Subcutaneous adipose tissue (tissue), 4 donors: ENCODE measurements around the gene CA11. TPM values are rescaled to one million over a fixed set of nuclear protein-coding genes. Genes with fewer than 3 reads are reported as not detected.

Source experiments
- total RNA-seq, 4 donors: library from RNA; depleted of rRNA; stranded (reverse); fragments of >200 nt; gene quantifications; one replicate each; pipeline ENCODE4 v1.1.0, GENCODE V29; 2016
- TF ChIP-seq, protein P1 (sequence below): fragments of 450-650 bp; IDR thresholded peaks from one replicate; pipeline ENCODE4 v1.5.1; 2016; ENCODE audit warnings: low read depth, mild to moderate bottlenecking, control low read depth, antibody characterized with exemption, moderate library complexity

The CA11 gene
- total RNA-seq, 4 donors from 2014 or later: 1.5 to 3.4 TPM; not detected in 2

- TF ChIP-seq, protein P1, sequence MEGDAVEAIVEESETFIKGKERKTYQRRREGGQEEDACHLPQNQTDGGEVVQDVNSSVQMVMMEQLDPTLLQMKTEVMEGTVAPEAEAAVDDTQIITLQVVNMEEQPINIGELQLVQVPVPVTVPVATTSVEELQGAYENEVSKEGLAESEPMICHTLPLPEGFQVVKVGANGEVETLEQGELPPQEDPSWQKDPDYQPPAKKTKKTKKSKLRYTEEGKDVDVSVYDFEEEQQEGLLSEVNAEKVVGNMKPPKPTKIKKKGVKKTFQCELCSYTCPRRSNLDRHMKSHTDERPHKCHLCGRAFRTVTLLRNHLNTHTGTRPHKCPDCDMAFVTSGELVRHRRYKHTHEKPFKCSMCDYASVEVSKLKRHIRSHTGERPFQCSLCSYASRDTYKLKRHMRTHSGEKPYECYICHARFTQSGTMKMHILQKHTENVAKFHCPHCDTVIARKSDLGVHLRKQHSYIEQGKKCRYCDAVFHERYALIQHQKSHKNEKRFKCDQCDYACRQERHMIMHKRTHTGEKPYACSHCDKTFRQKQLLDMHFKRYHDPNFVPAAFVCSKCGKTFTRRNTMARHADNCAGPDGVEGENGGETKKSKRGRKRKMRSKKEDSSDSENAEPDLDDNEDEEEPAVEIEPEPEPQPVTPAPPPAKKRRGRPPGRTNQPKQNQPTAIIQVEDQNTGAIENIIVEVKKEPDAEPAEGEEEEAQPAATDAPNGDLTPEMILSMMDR: no peak
Measured at GRCh38 chr19:48600679-48601417, 45.1 kb downstream of the CA11 start.

GRCh38 chr19:48598996-48599700 is 46.8 kb downstream of the CA11 start:
- TF ChIP-seq, protein P1: no peak

DNA sequence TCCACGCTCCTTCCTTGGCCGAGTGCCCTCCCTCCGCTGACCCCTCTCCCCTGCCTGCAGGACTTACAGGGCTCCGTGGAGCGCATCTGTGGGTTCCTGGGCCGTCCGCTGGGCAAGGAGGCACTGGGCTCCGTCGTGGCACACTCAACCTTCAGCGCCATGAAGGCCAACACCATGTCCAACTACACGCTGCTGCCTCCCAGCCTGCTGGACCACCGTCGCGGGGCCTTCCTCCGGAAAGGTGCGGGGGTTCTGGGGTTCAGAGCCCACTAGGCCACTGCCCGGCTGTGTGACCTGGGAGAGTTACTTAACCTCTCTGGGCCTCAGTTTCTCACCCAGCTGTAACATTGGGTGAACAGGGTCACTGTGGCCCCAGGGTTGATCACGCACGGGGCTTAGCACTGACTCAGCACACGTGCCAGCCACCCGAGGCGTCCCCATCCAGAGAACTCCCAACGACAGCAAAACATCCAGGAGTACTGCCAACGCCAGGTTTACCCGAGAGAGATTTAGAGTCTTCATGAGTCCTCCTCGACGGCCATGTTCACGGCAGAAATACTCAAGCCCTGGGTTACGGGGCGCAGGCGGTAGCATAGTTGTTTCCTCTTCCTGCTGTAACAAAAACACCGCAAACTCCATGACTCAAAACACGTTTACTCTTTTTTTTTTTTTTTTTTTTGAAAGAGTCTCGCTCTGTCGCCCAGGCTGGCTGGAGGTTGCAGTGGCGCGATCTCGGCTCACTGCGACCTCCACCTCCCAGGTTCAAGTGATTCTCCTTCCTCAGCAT is 49.1 kb downstream of the CA11 start:
- TF ChIP-seq, protein P1: no peak

DNA sequence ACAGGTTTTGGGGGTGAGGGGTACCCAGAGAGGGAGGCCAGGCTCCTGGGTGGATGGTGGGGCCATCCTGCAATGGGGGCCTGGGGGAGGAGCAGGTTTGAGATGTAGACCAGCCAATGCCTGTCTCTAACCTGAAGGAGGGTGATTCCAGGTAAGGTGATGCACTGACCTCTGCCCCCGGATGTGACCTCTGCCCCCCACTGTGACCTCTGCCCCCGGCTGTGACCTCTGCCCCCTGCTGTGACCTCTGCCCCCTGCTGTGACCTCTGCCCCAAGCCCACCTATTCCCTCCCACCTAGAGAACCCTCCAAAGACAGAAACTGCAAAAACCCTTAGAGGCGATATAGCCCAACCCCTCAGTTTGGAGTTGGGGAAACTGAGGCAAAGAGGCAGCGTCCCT is 49.8 kb downstream of the CA11 start:
- TF ChIP-seq, protein P1: no peak

- TF ChIP-seq, protein P1: no peak
Measured at GRCh38 chr19:48595833-48596232, 50.2 kb downstream of the CA11 start.

GRCh38 chr19:48595171-48595570 is 50.8 kb downstream of the CA11 start:
- TF ChIP-seq, protein P1: no peak

DNA sequence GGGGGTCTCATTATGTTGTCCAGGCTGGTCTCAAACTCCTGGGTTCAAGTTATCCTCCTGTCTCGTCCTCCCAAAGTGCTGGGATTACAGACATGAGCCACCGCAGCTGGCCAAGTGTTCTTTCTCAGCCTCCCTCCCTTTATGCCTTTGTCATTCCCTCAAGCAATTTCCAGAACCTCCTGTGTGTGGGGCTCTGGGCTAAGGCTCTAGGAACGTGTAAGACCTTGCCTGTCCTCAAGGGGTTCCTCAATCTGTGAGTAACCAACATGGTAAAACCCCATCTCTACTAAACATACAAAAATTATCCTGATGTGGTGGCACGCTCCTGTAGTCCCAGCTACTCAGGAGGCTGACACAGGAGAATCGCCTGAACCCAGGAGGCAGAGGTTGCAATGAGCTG is 55.0 kb downstream of the CA11 start:
- TF ChIP-seq, protein P1: no peak
